Liver (tissue), 9 donors: ENCODE results near the gene LIG1. TPM values are rescaled to one million over a fixed set of nuclear protein-coding genes. Genes with fewer than 3 reads are reported as not detected.

Source experiments
- DNase-seq: peaks from one replicate; pipeline ENCODE4 v3.0.0-alpha.2; 2017; ENCODE audit warnings: low spot score
- H3K27ac ChIP-seq, 2 donors: one replicate each; pipeline ENCODE4 v1.7.0; 2013; ENCODE audit warnings: inconsistent platforms in 2 of 2, low read length in 2 of 2, control low read depth in 1 of 2, low read depth in 1 of 2, mild to moderate bottlenecking in 1 of 2
- H3K27me3 ChIP-seq, 4 donors: one replicate each; pipeline versions ENCODE4 v1.6.1 to v1.7.0; 2013; ENCODE audit warnings: low read length in 3 of 4, inconsistent platforms in 1 of 4, mild to moderate bottlenecking in 1 of 4, moderate library complexity in 1 of 4; ENCODE audit not compliant: control insufficient read depth in 4 of 4, insufficient read depth in 4 of 4
- H3K36me3 ChIP-seq, 4 donors: one replicate each; pipeline versions ENCODE4 v1.6.1 to v1.7.0; 2013; ENCODE audit warnings: low read length in 3 of 4, mild to moderate bottlenecking in 3 of 4, low read depth in 1 of 4, moderate library complexity in 1 of 4; ENCODE audit not compliant: control insufficient read depth in 4 of 4, insufficient read depth in 3 of 4
- H3K4me1 ChIP-seq, 4 donors: one replicate each; pipeline versions ENCODE4 v1.6.1 to v1.7.0; 2013; ENCODE audit warnings: low read length in 3 of 4, mild to moderate bottlenecking in 3 of 4, moderate library complexity in 1 of 4; ENCODE audit not compliant: control insufficient read depth in 4 of 4, insufficient read depth in 4 of 4
- H3K4me3 ChIP-seq, 3 donors: one replicate each; pipeline versions ENCODE4 v1.6.1 to v1.7.0; 2013; ENCODE audit warnings: low read length in 3 of 3, control low read depth in 1 of 3, low read depth in 1 of 3, mild to moderate bottlenecking in 1 of 3
- H3K9ac ChIP-seq, 2 donors: one replicate each; pipeline ENCODE4 v1.7.0; 2013; ENCODE audit warnings: low read length in 2 of 2, mild to moderate bottlenecking in 2 of 2, moderate library complexity in 2 of 2, control low read depth in 1 of 2, low read depth in 1 of 2
- H3K9me3 ChIP-seq, 4 donors: one replicate each; pipeline versions ENCODE4 v1.6.1 to v1.7.0; 2013; ENCODE audit warnings: low read length in 3 of 4; ENCODE audit not compliant: control insufficient read depth in 4 of 4
- GABPA ChIP-seq, 2 donors: IDR thresholded peaks in 1 of 2; conservative IDR thresholded peaks in 1 of 2; 2 replicates each; pipeline ENCODE4 v1.6.1; 2016; ENCODE audit warnings: antibody characterized with exemption in 2 of 2, mild to moderate bottlenecking in 1 of 2, moderate library complexity in 1 of 2
- HNF4G ChIP-seq: IDR thresholded peaks from 2 replicates; pipeline ENCODE4 v1.6.1; 2016; ENCODE audit warnings: antibody characterized with exemption
- JUND ChIP-seq, 2 donors: IDR thresholded peaks; 2 replicates each; pipeline ENCODE4 v1.6.1; 2016; ENCODE audit warnings: antibody characterized with exemption in 2 of 2
- NR2F2 ChIP-seq: IDR thresholded peaks from 2 replicates; pipeline ENCODE4 v1.6.1; 2016; ENCODE audit warnings: antibody characterized with exemption
- RAD21 ChIP-seq, 2 donors: IDR thresholded peaks; 2 replicates each; pipeline ENCODE4 v1.6.1; 2016; ENCODE audit warnings: antibody characterized with exemption in 2 of 2, mild to moderate bottlenecking in 2 of 2
- RXRA ChIP-seq, 2 donors: IDR thresholded peaks; 2 replicates each; pipeline ENCODE4 v1.6.1; 2017 to 2018; ENCODE audit warnings: antibody characterized with exemption in 2 of 2, mild to moderate bottlenecking in 1 of 2
- TAF1 ChIP-seq: conservative IDR thresholded peaks from 2 replicates; pipeline ENCODE4 v1.6.1; 2016; ENCODE audit warnings: antibody characterized with exemption, mild to moderate bottlenecking
- YY1 ChIP-seq: IDR thresholded peaks from 2 replicates; pipeline ENCODE4 v1.6.1; 2016; ENCODE audit warnings: antibody characterized with exemption, mild to moderate bottlenecking
- WGBS: extraction: QIAGEN DNeasy Blood & Tissue Kit; methylation state at CpG from one replicate; pipeline ENCODE4 v1.1.7; 2013; 5-methylcytosine and 5-hydroxymethylcytosine counted together
- polyA plus RNA-seq, 2 donors: library from polyadenylated mRNA; stranded (reverse) in 1 of 2; unstranded in 1 of 2; fragments of 200-250 nt in 1 of 2; fragments of >200 nt in 1 of 2; fragmentation: Nextera tagmentation in 1 of 2; extraction: Ambion mirVana in 1 of 2; gene quantifications; one replicate each; pipeline versions ENCODE4 v1.2.1 to v1.2.3, GENCODE V29; 2013 to 2015
- total RNA-seq, 2 donors: library from RNA; depleted of rRNA; stranded (reverse); fragments of >200 nt; gene quantifications; one replicate each; pipeline ENCODE4 v1.2.3, GENCODE V29; 2014
- TF ChIP-seq, protein P1 (sequence below): fragments of 150-350 bp; IDR thresholded peaks from 2 replicates; pipeline ENCODE4 v1.5.1; 2017; ENCODE audit warnings: improper control_type of control experiment, low read depth, low read length; ENCODE audit not compliant: missing input control
- TF ChIP-seq, protein P2 (sequence below): IDR thresholded peaks from 2 replicates; pipeline ENCODE4 v1.6.1; 2016; ENCODE audit warnings: antibody characterized with exemption, mild to moderate bottlenecking
- TF ChIP-seq, protein P3 (sequence below): IDR thresholded peaks from 2 replicates; pipeline ENCODE4 v1.6.1; 2016; ENCODE audit warnings: antibody characterized with exemption
- TF ChIP-seq, protein P4 (sequence below): IDR thresholded peaks from 2 replicates; pipeline ENCODE4 v1.6.1; 2016; ENCODE audit warnings: antibody characterized with exemption
- donor health status: healthy.
- donor health status: healthy.
- donor health status: healthy.
- donor health status: healthy.
- donor health status: healthy.

Gene LIG1
- total and polyA plus RNA-seq, 4 donors: 6.3 to 61.5 (median 7.1) TPM

DNA sequence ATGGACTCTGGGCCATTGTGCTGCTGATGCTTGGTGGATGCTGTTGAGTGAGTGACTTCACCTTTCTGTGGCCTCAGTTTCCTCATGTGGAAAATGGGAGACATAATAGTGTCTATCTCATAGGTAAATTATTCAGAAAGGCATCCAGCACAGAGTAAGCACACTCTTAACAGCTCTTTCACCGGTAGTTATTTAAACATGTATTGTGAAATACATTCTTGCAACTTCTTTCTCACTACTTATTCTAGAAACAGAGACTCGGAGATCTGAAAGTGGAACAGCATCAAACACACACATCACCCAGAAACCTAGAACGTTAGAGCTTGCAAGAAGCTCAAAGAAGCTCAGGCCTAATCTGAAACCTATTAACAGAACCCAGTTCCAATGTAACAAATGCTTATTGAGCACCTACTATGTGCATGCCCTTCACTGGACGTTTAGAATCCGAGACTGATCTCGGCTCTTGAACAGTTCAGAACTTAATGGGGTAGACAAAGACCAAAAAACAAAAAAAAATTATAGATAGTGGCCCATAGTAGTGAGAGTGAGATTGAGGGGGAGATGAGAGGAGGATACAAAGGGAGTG lies 4.4 kb upstream of the LIG1 start:
- Histone ChIP-seq H3K27ac (no peak overlapping the region), H3K4me3 (no peak overlapping the region), H3K27me3 (no peaks in the 10 kb centered on the region), H3K9me3 (no peaks in the 10 kb centered on the region), H3K9ac (no peak overlapping the region), H3K36me3 (peaks cover 0 to 8% (median 0%) of the 10 kb centered on the region in 4 donors), H3K4me1 (peaks cover 0 to 13% (median 9%) of the 10 kb centered on the region in 4 donors)
- no peak for TF ChIP-seq RXRA (IDR thresholded peaks at IDR 0.05)
- DNase-seq: no peak
- WGBS: 78% methylated on average over 6 of the region's 6 CpGs

DNA sequence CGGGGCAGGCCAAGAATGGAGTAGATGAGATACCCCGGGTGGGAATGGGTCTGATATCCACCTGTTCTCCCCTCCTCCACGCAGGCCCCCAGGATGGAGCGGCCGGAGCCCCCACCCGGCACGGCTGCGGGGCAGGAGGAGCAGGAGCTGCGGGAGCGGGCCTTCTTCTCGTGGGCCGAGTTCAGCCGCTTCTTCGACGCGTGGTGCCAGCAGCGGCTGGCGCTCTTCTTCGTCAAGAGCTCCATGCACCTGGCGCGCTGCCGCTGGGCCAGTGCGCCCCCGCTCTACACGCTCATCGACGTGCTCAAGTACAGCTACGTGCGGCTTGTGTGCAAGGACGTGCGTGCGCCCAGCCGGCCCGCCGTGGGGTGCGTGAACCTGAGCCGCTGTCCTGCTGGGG lies 1.6 kb upstream of the LIG1 start:
- H3K36me3 ChIP-seq: peaks cover 0 to 8% (median 0%) of the 10 kb centered on the region in 4 donors
- no peaks in the 10 kb centered on the region for H3K9me3 ChIP-seq
- no peak for TF ChIP-seq HNF4G
- TF ChIP-seq TAF1: no peak
- TF ChIP-seq, protein P1, sequence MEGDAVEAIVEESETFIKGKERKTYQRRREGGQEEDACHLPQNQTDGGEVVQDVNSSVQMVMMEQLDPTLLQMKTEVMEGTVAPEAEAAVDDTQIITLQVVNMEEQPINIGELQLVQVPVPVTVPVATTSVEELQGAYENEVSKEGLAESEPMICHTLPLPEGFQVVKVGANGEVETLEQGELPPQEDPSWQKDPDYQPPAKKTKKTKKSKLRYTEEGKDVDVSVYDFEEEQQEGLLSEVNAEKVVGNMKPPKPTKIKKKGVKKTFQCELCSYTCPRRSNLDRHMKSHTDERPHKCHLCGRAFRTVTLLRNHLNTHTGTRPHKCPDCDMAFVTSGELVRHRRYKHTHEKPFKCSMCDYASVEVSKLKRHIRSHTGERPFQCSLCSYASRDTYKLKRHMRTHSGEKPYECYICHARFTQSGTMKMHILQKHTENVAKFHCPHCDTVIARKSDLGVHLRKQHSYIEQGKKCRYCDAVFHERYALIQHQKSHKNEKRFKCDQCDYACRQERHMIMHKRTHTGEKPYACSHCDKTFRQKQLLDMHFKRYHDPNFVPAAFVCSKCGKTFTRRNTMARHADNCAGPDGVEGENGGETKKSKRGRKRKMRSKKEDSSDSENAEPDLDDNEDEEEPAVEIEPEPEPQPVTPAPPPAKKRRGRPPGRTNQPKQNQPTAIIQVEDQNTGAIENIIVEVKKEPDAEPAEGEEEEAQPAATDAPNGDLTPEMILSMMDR: no peak
- no peak for TF ChIP-seq NR2F2
- TF ChIP-seq, protein P2, sequence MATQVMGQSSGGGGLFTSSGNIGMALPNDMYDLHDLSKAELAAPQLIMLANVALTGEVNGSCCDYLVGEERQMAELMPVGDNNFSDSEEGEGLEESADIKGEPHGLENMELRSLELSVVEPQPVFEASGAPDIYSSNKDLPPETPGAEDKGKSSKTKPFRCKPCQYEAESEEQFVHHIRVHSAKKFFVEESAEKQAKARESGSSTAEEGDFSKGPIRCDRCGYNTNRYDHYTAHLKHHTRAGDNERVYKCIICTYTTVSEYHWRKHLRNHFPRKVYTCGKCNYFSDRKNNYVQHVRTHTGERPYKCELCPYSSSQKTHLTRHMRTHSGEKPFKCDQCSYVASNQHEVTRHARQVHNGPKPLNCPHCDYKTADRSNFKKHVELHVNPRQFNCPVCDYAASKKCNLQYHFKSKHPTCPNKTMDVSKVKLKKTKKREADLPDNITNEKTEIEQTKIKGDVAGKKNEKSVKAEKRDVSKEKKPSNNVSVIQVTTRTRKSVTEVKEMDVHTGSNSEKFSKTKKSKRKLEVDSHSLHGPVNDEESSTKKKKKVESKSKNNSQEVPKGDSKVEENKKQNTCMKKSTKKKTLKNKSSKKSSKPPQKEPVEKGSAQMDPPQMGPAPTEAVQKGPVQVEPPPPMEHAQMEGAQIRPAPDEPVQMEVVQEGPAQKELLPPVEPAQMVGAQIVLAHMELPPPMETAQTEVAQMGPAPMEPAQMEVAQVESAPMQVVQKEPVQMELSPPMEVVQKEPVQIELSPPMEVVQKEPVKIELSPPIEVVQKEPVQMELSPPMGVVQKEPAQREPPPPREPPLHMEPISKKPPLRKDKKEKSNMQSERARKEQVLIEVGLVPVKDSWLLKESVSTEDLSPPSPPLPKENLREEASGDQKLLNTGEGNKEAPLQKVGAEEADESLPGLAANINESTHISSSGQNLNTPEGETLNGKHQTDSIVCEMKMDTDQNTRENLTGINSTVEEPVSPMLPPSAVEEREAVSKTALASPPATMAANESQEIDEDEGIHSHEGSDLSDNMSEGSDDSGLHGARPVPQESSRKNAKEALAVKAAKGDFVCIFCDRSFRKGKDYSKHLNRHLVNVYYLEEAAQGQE: no peak
- TF ChIP-seq RAD21 (IDR thresholded peaks at IDR 0.05): no peak
- no peak for TF ChIP-seq JUND (IDR thresholded peaks at IDR 0.05)
- TF ChIP-seq, protein P3, sequence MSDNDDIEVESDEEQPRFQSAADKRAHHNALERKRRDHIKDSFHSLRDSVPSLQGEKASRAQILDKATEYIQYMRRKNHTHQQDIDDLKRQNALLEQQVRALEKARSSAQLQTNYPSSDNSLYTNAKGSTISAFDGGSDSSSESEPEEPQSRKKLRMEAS: no peak
- TF ChIP-seq, protein P4, sequence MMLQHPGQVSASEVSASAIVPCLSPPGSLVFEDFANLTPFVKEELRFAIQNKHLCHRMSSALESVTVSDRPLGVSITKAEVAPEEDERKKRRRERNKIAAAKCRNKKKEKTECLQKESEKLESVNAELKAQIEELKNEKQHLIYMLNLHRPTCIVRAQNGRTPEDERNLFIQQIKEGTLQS: no peak
- TF ChIP-seq GABPA (IDR thresholded peaks at IDR 0.05 in 1 of 2, conservative IDR thresholded peaks at IDR 0.05 in 1 of 2): no peak
- no peak for TF ChIP-seq RXRA (IDR thresholded peaks at IDR 0.05)
- no peak for TF ChIP-seq YY1
- H3K9ac ChIP-seq: no peak overlapping the region
- DNase-seq: no peak
- 93% methylated on average over 37 of the region's 37 CpGs for WGBS
- H3K4me3 ChIP-seq: no peak overlapping the region
- H3K27me3 ChIP-seq: no peaks in the 10 kb centered on the region
- no peak overlapping the region for H3K27ac ChIP-seq
- peaks cover 0 to 13% (median 9%) of the 10 kb centered on the region in 4 donors for H3K4me1 ChIP-seq
